Measurements from ENCODE around the gene SPATA2L.

Gene SPATA2L

DNA sequence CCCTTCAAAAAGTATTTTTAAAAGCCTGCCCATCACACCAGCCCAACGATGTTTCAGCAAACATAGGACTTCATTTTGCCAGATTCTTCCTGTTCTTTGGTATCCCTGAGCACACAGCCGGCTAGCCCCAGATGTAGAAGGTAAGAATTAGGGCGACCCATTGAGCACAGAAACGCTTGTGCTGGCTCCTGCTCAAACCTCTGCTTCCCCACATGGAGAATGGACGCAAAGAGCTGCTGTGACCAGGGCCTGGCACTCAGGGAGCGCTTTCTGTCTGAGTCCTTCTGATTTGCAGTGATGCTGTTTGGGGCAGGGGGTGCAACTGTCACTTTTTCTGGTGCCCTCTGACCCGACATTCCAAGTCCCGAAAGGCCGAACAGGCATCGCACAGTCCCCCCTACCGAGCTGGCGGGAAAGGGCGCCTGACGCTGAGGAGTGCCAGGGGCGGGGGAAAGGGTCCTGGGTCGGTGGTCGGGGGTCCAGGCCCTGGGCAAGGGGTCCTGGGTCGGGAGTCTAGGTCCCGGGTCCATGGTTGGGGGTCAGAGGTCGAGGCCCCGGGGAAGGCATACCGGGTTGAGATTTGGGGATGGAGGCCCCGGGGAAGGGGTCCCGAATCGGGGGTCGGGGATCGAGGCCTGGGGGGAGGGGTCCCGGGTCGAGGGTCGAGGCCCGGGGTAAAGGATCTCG lies 44.9 kb downstream of the SPATA2L start:
- no peak for DNase-seq (ENCODE audit: low read depth)

DNA sequence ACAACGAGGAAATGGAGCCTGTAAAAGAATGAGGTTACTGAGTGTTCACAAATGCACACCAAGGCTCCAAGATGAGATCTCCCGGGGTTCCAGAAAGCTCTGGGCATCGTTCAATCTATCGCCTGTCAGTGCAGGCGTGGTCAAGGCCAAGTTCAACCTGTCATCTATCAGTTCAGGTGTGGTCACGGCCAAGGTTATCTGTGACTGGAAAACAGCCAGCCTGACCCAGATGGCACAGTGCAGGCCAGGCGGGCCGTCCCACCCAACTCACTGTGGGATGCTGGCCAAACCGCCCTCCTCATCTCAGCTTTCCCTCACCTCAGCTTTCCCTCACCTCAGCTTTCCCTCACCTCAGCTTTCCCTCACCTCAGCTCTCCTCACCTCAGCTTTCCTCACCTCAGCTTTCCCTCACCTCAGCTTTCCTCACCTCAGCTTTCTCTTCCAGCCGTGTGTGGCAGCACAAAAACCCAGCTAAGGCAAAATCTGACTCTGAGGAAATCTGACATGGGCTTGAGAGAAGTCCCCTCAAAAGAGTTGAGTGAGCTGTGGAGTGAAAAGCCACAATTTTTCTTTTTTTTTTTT lies 46.4 kb downstream of the SPATA2L start:
- no peak for DNase-seq (ENCODE audit: low read depth)

DNA sequence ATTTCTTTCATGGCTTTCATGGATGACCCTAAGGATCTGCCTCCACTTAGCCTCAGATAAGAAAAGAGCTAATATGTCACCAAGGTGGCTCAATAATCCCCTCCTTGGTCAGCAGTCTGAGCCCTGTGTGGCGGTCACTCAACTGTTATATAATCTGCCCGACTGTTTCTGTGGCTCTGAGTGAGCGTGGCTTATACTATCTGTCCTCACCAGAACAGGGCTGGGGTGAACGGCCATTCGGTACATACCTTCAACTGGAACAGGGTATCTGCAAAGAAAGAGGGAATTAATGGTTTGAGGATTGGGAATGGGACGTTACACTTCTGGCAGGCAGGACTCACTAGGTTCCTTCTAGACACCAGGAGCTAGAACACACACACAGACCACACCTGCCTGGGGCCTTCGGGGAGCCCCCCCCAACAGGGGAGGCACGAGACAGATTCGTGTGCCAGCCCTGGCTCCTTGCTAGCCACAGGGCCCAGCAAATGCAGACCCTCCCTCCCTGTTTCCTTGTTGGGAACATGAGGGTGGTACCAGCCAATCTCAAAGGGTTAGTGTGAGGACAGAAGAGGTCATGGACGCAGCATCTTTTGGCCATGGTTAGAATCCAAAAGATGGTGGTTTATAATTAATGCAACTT lies 47.7 kb downstream of the SPATA2L start:
- DNase-seq (ENCODE audit: low read depth) = no peak

DNA sequence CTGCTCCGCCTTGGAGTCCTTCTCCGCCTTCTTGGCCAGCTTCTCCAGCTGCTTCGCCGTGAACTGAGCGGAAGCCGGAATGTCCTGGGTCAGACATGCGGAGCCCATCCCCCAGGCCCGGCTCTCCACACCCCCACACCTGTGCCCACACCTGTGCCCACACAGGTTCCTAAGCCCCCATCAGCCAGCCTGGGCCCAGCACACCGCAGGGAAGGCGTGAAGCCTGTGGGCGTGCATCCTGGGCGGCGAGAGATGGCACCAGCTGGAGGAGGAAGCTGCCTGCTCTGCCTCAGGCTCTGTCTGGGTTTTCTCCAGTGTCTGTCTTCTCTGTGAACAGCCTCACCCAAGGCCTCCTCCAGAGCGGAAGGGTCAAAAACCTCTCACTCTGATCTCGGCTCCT lies 49.9 kb downstream of the SPATA2L start:
- DNase-seq (ENCODE audit: low read depth) = no peak

DNA sequence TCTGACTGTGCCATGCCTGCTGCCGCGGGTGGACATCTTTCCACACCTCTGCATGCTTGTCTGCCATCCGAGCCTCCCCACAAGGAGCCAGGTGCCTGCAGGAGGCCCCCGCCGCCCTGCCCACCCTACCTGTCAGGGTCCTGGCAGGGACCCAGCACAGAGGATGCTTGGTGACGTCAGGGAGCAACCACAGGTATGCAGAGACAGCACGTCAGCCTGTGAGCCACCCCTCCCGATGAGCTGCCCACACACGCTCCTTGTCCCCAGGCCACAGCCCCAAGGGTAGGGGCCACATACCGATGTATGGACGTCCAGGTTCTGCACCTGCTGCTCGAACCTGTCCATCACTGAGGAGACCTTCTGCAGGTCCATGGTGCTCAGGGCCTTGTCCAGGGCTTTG lies 54.6 kb downstream of the SPATA2L start:
- no peak for DNase-seq (ENCODE audit: low read depth)

Data from EH (cell line).